CD4-positive, alpha-beta T cell treated with Interleukin-17A for 1 hour (primary cell): ENCODE data around the gene OBP2A.
"Not testable (repeated sequence)": the region's sequence is repeated elsewhere in the genome, so short reads cannot be mapped to it uniquely, and the experiment has no call there.

Experiments
- DNase-seq: peaks from one replicate; pipeline ENCODE4 v3.0.0-alpha.2; 2020

Gene OBP2A

GRCh38 chr9:135512904-135513303, 33.0 kb upstream of the OBP2A start:
- DNase-seq = no peak

- DNase-seq = no peak
Observed at GRCh38 chr9:135513351-135513846, 32.5 kb upstream of the OBP2A start.

DNA sequence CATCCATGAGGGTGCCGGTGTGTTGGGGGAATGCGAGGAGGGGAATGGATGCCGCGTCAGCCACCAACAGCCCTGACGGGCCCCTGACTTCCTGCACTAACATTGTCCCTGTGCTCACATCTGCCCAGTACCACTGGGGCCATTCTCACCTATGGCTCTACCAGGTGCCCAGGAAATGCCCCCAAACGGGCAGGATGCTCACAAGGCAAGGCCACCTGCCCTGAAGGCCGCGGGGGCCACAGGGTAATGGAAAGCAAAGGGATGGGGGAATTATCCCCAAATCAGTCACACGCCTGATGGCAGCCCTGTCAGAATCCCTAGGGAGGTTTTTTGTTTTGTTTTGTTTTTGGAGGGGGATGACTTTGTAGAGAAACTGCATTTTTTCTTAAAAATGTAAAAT, 32.0 kb upstream of the OBP2A start:
- DNase-seq = not testable (repeated sequence)

DNA sequence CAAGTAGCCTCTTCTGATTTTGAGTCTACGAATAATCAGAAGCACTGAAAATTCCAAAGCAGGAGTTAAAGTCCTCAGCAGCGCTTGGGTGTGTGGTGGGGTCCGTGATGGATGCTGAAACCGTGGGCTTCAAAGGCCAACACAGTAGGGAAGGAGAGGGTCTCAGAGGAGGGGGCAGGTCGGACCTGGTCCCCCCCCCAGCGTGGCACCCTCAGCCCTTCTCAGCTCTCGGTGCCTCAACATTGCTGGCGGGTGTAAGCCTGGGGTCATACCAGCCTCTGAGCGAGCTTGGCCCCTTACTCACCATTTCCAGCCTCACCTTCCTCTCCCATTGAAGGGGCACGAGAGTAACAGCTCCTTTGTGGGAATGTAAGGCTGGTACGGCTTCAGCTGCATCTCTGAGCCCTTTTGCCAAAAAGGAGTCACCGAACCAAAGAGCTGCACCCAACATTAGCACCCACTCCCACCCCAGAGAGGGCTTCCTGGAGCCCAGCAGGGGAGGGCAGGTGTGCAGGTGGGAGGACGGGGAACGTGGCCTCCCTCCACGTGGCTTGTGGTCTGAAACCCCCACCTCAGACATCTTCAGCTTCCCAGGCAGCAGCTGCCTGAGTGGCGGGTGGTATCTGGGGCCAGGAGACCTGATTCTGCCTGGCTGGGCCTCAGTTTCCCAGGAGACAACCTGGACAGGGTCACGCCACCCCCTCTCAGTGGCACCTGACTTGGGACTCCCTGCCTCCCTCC, 31.4 kb upstream of the OBP2A start:
- no peak for DNase-seq

DNA sequence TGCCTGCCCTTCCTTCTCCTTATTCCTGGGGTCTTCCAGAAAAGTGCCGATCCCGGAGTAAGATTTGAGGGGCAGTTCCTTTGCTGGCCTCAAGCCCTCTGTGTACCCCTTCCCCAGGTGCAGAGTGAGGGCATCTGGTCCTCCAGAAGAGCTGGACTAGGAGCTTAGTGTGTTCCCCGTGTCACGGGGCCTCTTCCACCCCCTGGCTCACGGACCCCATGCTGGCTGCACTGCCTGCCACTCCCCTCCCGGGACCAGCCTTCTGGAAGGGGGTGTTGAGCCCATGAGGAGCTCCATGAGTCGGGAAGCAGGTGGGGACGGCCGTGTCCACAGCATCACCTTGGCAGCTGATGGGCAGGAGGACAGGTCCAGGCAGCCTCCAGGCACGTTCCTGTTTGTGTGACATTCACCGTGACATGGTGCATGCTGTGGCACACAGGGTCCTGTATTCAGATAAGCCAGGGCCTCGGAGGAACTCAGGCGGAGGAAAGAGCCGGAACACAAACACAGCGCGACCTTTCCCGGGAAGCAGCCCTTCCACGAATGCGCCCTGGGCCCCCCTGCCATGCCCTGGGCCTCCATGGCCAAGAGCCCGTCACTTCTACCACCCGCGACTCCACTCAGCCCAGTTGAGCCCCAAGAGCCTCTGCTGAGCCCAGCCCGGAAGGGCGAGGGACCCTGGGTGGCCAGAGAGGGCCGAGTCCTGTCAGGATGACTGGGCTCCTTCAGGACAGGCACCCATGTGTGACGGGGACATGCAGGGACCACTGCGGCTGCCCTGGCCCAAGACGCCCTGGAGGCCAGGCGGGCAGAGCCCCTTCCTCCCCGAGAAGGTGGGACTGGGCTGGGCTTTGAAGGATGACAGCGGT, 30.6 kb upstream of the OBP2A start:
- DNase-seq = no peak

- no peak for DNase-seq
Observed at GRCh38 chr9:135516132-135516860, 29.6 kb upstream of the OBP2A start.

DNA sequence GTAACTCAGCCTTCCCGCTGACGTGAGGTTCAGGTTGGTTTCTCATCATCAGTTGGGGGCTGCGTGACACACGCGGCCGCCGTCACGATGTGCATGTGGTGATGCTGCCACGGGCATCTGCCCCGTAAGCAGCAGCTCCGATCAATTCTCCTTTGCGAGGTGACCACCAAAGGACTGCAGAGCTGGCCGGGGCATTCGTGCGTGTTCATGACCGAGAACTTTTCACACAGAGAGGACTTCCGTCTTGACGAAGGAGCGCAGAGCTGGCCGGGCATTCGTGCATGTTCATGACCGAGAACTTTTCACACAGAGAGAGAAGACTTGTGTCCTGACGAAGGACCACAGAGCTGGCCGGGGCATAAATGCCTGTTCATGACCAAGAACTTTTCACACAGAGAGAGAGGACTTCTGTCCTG, 28.5 kb upstream of the OBP2A start:
- DNase-seq = no peak

GRCh38 chr9:135519179-135519971, 26.6 kb upstream of the OBP2A start:
- no peak for DNase-seq

- no peak for DNase-seq
Observed at GRCh38 chr9:135520916-135521607, 24.9 kb upstream of the OBP2A start, which contains the start of gene LCN1. TSS of gene LCN1 (plus strand) at chr9:135521440. CDS start at chr9:135521498, 58 bp downstream.

DNA sequence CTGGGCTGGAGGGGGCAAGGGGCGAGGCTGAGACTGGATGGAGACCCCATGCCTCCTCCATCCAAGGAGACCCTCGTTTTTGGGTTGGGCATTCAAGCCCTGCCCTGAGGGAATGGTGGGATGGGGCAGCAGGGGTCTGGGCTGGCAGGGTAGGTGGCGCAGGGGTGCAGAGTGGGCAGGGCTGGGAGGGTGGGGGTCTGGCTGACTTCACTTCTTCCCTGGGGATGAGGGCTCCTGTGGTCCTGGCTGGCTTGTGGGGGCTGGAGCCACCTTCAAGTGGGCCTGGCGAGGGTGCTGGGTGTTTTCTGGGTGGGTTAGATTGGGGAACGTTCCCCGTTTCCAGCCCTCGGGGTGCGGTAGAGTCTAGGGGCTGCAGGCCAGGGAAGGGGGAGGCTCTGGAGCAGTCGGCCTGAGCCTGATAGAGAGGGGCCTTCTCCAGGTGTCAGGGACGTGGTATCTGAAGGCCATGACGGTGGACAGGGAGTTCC, 24.3 kb upstream of the OBP2A start:
- no peak for DNase-seq

DNA sequence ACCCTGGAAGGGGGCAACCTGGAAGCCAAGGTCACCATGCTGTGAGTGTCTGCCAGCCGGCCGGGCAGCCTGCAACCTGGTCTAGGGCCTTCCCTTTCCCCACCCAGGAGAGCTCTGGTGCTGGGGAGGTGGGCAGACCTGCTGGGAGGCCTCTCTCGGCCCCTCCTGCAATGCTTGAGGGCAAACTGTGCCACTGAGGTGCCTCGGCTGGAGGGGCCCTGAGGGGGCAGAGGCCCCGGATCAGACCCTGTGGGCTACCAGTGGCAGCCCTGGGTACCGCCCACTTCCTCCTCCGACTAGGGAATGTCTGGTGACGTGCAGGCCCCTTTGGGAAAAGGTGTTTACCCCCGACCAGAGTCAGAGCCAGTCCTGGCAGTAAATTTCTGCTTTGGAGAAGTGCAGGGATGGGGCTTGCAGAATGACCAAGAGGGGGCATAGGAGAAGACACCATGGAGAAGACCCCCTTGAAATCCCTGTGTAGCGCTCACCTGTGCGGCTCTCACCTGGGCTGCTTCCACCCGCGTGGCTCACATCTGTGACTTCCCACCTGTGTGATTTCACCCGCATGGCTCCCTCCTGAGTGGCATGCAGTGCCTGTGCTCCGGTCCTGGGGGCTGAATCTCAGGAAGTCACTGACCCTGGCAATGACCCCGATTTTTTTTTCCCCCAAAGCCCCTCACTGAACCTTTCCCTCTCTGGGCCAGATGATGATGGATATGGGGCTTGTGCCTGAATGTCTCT, 23.6 kb upstream of the OBP2A start:
- DNase-seq = no peak

DNA sequence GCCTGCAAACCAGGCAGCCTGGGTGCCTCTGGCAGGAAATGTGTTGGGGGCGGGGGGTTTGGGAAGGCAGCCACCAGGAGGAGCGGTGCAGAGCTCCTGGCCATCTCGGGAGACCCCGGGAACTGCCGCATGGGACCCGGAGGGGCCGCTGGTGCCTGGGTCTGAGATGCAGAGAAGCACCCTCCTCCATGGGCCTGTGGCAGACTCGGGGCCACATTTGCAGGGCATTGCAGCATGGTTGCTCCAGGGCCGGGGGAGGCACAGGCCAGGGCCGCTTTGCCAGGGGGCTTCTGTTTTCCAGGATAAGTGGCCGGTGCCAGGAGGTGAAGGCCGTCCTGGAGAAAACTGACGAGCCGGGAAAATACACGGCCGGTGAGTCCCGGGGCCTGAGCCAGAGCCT, 23.0 kb upstream of the OBP2A start:
- no peak for DNase-seq

- DNase-seq = no peak
Observed at GRCh38 chr9:135523521-135524129, 22.3 kb upstream of the OBP2A start.

GRCh38 chr9:135524130-135524861, 21.6 kb upstream of the OBP2A start:
- no peak for DNase-seq

DNA sequence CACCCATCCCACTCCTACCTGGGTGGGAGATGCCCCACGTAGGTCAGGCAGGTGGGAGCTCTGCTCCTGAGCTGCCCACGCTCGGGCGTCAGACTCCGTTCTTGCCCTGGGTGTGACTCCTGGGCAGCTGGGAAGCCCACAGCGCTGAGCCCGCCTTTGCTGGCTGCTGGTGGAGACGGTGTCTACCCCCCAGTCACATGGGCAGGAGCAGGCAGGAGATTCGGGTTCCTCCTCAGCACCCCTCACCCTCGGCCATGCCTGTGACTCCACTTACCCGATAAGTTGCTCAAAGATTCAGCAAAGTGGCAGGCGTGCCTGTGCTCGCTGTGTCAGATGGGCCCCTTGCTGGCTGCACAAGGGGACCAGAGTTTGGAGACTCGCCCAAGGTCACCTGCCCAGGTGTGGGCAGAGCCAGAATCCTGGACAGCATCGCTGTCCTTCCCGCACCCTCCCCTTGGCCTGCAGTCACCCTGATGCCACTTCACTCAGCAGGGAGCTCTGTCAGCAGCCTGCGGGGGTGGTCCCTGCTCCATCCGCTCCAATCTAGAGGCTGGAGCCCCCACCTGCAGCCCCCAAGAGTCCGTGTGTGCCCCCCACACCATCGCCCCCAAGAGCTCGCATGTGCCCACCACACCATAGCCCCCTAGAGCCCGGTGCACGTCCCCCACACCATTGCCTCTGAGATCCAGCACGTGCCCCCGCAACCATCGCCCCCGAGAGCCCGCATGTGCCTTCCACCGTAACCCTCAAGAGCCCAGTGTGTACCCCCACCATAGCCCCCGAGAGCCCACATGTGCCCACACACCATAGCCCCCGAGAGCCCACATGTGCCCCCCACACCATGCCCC, 20.5 kb upstream of the OBP2A start:
- DNase-seq = no peak

GRCh38 chr9:135526089-135526729, 19.7 kb upstream of the OBP2A start:
- no peak for DNase-seq

- no peak for DNase-seq
Observed at GRCh38 chr9:135526730-135527571, 19.0 kb upstream of the OBP2A start.
